Measurements from ENCODE around the gene CHST5.
"Not testable (repeated sequence)": the region's sequence is repeated elsewhere in the genome, so short reads cannot be mapped to it uniquely, and the experiment has no call there.

CHST5 gene

DNA sequence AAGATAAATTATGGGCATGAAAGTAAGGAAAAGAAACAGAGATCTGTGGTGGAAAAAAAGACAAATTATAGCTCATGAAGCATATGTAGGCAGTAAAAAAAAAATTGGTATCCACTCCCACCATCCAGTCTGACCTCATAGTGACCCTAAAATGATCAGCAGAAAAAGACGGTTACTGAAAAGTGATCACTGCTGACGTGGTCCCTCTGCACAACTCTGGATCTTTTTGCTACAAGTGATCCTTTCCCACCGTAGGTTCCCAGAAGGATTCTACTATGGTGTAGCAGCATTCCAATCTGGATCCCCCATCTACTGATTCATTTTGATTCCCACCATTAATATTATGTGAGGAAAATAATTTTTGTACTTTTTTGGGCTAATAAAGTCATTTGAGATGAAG lies 29.8 kb downstream of the CHST5 start:
- no peak for DNase-seq (ENCODE audit: low read depth in 2 of 2)

DNA sequence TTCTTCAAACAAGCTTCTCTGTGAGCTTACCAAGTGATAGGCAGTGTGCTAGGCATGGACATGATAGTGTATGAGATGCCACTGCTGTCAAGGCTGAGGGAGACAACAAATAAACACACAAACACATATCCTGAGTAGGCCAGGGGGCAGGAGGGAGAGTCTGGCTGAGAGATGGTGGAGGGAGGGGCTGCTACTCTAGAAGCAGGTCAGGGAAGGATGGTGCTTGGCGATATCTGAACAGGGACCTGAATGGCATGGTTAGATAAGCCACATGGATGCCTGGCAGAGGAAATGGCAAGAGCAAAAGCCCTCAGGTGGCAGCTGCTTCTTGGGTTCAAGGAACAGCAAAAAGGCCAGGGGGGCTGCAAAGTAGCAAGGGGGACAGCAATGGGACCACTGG lies 32.1 kb downstream of the CHST5 start:
- DNase-seq (ENCODE audit: low read depth in 2 of 2) = no peak

DNA sequence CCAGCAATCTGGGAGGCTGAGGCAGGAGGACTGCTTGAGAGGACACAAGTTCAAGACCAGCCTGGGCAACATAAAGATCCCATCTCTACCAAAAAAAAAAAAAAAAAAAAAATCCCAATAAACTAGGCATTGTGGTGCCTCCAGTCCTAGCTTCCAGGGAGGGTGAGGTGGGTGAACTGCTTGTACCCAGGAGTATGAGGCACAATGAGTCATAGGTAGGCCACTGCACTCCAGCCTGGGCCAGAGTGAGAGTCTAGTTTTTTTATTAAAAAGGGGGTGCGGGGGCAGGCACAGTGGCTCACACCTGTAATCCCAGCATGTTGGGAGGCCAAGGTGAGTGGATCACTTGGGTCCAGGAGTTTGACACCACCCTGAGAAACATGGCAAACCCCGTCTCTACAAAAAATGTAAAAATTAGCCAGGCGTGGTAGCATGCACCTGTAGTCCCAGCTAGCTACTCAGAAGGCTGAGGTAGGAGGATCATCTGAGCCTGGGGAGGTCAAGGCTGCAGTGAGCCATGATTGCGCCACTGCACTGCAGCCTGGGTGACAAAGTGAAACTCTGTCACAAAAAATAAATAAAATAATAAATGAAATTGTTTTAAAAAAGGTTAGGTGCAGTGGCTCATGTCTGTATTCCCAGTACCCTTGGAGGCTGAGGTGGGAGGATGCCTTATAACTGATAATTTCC lies 32.8 kb downstream of the CHST5 start:
- DNase-seq (ENCODE audit: low read depth in 2 of 2) = no peak

DNA sequence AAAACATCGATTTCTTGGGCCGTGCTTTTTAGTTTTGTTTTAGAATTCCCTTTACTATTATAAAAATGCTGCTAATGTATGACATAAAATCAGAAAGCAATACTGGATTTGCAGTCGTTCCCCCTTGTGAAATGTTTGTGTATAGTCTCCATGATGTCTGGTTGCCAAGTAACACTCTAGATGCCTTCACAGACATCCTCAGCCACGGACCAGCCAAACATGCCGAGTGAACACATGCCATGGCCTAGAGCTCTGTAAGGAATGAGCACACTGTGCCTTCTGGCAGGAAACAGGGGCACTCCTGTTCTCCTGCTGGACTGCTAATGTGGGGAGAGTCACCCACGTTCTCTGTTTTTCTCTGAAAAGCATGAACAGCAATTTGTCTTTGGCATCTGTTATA lies 34.1 kb downstream of the CHST5 start:
- not testable (repeated sequence) for DNase-seq (ENCODE audit: low read depth in 2 of 2)

DNA sequence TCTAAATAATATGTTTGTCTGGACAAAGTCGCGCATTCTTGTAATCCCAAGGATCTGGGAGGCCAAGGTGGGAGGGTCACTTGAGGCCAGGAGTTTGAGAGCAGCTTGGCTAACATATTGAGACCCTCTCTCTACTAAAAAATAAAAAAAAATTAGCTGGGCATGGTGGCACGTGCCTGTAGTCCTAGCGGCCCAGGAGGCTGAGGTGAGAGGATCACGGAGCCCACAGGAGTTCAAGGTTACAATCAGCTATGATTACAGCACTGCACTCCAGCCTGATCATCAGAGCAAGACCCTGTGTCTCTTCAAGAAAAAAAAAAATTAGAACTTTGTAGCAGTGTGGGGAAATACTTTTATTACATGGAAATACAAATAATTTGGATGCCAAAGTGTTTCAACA lies 34.5 kb downstream of the CHST5 start:
- DNase-seq (ENCODE audit: low read depth in 2 of 2) = no peak

DNA sequence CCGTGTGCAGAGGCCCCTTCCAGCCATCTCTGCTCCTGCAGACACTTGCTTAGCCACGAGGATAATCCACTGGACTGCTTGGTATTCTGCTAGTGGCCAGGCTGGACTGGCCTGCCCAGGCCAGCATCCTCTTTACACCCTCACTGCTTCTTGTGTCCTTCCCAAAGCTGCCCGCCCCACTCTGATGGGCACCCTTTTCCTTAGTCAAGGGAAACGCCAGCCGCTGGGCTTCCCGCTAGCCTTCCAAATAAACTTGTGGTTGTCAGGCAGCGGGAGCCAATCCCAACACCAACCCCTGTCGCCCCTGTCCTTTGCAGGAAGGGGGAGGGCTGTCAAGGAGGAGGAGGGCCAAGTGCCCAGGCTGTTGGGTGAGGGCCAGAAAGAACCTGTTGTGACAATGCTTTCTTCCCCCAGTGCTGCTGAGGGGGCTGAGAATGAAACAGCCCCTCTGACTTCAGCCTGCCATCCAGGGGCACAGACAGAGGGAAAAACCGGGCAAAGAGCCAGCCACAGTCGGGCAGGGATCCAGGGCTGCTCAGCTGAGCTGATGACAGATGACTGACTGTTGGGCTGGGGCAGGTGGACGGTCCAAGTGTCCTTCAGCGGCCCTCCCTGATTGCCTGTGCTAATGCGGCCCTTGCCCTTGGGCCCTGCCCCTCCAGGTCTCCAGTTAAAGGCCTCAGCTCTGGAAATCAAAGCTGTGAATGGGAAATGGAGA lies 37.1 kb downstream of the CHST5 start:
- DNase-seq (ENCODE audit: low read depth in 2 of 2) = not testable (repeated sequence)

DNA sequence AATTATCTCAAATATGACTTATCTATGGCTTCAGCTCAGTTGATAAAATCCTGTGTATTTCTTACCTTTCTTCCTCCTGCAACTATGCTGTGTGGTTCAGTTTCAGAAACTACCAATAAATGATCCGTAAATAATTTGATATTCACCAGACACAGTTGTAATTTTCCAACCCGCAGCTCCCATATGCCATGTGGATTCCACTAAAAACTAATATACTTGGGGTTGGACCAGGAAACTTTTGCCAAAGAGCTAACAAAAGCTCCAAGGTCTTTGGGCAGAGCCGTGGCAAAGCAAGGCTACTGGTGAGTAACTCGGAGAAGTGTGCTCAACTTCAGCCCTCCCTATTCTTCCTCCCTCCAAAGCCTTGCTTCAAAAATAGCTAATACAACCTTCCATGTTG lies 38.4 kb downstream of the CHST5 start:
- DNase-seq (ENCODE audit: low read depth in 2 of 2) = no peak

DNA sequence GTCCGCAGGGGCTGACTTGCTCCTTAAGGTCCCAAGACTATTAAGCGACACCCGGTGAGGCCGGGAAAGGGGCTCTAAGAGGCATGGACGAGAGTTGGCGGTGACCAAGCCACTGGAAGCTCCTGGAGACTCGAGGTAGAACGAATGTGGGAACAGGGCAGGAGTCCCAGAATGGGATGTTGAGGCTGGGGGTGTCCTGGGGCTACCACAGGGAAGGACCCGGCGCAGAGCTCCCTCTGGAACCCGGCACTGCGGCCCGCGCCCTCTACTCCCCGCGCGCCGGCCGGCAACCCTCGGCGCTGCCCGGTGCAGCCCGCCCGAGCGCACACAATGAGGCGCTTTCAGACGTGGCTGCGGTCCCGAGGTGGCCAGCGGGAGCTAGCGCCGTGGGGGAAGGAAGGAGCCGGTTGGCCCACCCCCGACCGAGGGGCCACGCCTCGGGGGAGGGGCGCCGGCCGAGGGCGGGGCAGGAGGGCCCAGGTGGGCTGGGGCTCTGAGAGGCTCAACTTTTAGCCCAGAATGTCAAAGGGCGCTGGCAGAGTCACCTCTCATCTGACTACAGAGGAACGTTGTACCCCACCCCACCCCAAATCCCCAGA lies 40.7 kb downstream of the CHST5 start, which contains the start of gene CHST6:
Gene CHST6, minus strand, starts transcription at position 366 of the 599 bp plus-strand sequence. CDS start 15,613 bp downstream, outside the sequence.
- no peak for DNase-seq (ENCODE audit: low read depth in 2 of 2)

DNA sequence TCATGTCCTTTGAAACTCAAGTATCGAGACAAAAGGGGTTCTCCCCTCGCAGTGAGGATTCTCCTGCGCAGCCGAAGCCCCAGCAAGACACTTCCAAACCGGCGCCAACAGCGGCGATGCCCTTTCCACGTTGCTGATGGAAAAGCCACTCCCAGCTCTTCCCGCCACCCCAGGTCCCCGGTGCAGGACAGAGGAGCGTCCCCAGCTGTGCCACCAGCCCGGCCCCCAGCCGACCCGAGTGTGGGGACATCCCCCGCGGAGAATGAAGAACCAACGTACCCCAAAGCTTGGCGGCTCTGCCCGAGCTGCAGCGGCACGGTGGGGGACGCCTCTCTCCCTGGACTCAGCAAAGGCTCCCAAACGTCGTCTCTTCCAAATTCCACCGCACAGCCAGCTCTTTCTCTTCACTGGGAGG lies 41.2 kb downstream of the CHST5 start:
- no peak for DNase-seq (ENCODE audit: low read depth in 2 of 2)

DNA sequence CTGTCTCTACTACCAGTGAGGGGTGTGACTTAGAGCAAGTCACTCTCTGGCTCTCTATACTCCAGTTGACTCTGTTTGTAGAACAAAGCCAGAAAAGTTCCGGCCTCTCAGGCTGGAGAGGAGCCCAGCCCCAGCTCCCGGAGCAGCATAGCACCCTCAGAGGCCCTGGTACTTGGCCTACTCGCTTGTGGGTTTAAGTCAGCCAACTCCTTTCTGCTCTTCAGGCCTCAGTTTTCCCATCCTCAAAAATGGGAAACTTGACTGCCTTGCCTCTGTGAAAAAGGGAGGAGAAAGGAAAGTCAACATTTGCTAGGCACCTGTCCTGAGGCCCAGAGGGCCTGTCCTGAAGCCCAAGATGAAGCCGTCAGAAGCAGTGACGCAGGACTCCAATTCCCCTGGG lies 41.7 kb downstream of the CHST5 start:
- no peak for DNase-seq (ENCODE audit: low read depth in 2 of 2)

DNA sequence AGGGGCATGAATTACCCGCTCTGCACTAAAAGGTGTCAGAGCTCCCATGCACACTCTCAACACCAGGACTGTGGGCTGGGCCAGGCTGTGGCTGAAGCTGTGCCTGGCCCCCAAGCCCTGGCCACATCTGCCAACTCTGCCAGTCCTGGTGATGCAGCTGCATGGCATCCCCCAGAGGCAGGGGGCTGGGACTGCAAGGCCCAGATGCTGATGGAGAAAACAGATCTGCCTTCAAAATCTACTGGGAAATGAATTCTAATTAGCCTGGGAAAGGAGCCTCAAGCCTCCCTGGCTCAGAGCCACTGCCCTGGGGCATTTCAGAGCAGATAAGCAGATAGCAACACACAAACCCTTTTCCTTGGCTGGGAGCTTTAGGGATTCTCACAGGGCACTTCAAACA lies 44.0 kb downstream of the CHST5 start:
- no peak for DNase-seq (ENCODE audit: low read depth in 2 of 2)

DNA sequence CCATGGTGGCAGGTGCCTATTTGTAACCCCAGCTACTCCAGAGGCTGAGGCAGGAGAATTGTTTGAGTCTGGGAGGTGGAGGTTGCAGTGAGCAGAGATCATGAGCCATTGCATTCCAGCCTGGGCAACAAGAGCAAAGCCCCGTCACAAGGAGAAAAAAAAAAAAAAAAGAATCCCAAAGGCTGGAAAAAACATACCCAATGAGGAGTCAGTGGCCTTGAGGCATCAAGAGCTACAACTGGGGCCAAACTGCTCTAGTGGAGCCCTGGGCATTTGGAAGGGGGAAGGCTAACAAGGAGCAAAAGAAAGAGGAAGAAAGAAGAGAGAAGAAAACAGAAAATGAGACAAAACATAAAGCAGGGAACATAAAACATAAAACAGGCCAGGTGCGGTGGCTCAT lies 47.6 kb downstream of the CHST5 start:
- no peak for DNase-seq (ENCODE audit: low read depth in 2 of 2)

DNA sequence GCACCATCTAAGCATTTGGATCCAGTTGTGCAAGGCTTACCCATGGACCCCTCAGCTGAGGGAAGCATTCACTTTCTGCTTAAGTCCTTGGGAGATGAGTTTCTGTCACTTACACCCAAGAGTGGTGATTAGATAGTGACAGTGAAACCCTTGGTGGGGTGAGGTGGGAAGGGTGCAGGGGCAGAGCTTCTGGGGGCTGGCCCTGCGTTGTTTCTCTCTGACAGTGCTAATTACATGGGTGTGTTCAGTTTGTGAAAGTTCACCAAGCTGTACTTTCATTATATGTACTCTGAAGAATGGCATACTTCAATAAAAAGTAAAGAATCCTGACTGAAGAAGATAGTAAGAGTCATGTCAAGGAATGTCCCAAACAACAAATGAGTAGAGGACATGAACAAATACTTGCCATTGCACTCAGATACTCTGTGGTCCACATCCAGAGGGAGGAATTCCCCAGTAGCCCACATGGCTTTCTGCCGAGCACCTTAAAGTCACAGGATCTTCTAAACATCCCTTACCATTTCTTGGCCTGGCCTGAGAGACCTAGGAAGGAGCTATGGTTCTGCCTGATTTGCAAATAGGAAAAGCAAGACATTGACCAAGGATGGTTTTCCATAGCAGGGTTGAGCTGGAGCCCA lies 49.1 kb downstream of the CHST5 start:
- DNase-seq (ENCODE audit: low read depth in 2 of 2) = no peak

DNA sequence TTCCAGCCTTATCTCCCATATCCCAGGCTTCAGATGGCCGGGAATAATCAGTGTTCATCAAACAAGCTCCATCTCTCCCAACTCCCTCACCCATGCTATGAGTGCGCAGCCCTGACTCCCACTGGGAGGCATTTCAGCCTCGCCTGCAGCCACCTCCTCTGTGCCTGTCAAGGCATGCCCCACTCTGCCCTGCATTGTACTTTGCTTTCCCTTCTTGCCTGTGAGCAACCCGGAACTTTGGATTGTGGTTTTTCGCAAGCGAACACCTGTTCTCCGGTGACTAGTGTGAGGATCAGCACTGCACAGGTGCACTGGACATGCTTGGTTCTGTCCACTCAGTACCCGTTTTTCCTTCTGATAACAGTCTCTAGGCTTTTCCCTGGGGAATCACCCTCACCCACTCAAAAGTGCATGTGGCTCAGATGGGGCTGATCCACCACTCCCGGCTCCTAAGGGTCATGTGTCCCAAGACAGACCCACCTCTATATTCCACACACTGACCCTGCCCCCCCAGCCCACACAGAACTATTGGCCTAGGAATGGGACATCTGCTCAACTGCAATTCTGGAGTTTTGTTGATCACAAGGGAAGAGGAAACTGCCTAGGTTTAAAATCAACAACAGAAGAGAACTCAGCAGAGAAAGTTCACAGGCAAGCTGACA lies 49.8 kb downstream of the CHST5 start:
- no peak for DNase-seq (ENCODE audit: low read depth in 2 of 2)

DNA sequence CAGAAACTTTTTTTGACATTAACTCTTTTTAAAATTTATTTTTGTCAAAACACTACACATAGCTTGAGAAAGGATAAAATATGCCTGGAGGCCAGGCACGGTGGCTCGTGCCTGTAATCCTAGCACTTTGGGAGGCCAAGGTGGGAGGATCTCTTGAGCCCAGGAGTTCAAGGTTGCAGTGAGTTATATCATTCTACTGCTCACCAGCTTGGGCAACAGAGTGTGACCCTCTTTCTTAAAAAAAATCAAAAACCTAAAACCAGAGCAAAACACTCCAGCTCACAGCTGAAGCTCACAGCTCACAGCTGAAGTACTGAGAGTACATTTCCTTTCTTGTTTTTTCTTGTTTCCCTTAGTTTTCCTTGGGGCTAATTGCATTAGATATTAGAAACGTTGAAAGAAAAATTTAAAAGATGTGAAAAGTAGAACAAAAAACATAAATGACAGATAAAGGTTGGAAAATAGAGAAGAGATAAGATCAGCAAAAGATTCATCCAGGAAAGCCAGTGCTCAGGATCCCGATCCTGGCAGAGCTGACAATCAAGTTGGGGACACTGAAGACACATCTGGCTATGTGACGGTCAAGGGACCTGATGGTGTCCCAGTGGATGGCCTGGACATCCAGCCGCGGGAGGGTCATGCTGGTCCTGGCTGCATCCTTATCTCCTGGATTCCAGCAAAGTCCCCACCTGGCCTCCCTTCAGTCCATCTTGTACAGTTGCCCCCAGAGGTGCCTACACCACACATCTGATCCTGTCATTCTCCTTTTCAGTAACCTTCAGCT lies 50.5 kb downstream of the CHST5 start:
- no peak for DNase-seq (ENCODE audit: low read depth in 2 of 2)

DNA sequence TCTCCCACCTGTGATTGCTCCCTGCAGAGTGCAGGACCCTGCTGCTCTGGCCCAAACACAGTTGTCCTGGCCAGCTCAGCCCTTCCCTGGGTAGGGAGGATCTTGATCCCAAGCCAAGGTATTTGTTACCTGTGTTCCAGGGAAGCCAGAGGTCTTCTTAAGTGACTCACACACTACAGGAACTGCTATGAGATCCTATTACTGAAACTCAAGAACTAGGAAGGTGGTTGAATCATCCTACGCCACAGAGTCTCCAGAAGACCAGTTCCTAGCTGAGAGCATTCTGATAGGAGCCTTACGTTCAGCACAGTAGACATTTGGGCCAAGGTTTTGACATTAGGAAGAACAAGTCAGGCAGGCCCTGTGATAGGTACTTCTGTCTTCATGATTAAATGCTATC lies 52.7 kb downstream of the CHST5 start:
- DNase-seq (ENCODE audit: low read depth in 2 of 2) = no peak

DNA sequence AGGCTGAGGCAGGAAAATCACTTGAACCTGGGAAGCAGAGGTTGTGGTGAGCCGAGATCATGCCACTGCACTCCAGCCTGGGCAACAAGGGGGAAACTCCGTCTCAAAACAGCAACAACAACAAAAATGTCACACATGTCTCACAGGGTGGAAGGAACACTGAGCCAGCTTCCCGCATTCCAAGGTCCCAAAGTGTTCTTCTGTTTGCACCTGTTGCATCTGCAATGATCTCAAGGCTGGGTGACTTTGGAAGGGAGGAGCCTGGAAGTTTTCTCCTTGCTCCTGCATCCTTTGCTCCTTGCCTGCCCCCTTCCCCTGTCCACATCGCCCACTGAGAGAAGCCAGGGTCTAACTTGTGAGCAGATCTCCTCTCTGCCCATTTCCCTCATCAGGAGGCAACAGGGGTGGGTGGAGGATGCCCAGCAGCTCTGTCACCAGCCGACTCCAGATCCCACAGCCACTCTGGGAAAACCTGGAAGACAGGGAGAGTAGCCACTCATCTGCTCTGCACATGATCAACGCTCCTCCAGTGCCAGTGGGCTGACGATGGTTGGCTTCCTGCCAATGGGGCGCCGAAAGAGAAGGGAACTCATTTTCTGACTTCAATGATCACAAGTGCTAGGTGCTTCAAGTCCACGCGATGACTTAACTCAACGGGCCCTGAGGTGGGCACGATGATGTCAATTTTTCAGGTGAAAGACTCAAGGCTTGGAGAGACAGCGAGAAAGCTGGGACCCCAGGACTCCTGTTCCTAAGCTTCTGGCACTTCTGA lies 53.3 kb downstream of the CHST5 start:
- DNase-seq (ENCODE audit: low read depth in 2 of 2) = no peak

DNA sequence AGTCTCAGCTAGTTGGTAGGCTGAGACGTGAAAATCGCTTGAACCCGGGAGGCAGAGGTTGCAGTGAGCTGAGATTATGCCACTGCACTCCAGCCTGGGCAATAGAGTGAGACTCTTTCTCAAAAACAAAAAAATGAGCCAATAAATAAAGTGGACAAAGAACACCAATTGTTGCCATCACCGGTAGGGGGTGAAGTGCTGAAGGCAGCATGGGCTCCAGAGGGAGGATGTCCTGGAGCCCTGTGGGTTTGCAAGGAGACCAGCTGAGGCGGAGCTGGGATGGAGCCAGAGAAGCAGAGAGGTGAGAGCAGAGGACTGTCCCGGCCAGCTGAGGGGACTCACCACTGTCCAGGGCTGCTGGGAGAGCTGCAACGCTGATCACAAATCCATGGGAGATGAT lies 54.4 kb downstream of the CHST5 start:
- DNase-seq (ENCODE audit: low read depth in 2 of 2) = no peak

DNA sequence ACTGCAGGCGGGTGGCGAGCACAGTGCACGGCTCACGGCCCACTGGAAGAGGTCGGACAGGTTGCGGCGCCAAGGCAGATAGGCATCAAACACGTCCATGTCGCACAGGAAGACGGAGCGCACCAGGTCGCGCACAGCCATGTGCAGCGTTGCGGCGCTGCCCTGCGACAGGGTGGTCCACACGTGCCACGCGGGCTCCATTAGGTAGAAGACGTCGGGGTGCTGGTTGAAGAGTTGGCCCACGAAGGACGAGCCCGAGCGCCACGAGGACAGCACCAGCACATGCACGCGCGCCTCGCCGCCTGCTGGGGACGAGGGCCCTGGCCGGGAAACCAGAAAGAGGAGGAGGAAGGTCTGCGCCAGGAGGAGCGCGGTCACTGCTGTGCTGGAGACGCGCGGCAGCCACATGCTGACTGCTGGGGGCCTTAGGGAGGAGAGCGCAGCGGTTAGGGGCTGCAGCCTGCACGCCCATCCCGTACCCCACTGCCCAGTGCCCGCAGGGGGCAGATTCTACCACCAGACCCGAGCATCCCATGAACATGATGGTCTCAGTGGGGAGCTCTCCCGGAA lies 56.4 kb downstream of the CHST5 start:
- no peak for DNase-seq (ENCODE audit: low read depth in 2 of 2)
